Loucy (cell line): ENCODE results near the gene DENND2C.

Source experiments
- CTCF ChIP-seq: fragments of 200-600 bp; sonication (generic); conservative IDR thresholded peaks from 2 replicates; pipeline ENCODE4 v1.5.1; 2014; ENCODE audit warnings: mild to moderate bottlenecking, antibody characterized with exemption, low read length
- EZH2phosphoT487 ChIP-seq: fragments of 200-600 bp; IDR thresholded peaks from 2 replicates; pipeline ENCODE4 v1.6.1; 2018; ENCODE audit warnings: antibody characterized with exemption, mild to moderate bottlenecking, moderate library complexity, borderline replicate concordance

DNA sequence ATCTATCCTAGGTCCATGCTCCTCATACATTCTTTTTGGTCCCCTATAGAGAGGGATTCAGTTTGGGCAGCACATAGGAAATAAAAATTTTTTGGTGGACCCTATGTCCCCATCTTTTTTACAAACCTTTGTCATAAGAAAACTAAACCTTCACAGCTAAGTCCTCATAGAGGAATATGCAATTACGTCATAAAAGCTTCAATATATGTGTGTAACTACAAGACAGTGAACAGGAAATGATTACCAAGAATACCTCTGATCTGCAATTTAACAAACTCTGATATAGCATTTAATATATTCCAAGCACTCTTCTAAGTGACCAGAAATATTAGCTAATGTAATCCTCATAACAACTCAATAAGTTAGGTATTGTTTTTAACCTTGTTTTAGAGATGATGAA lies 6.3 kb upstream of the DENND2C start:
- TF ChIP-seq CTCF (no peak), EZH2phosphoT487 (no peak)
